Hepatocyte (in vitro differentiated cells): ENCODE data around the gene MED29. TPM values are rescaled to one million over a fixed set of nuclear protein-coding genes. Genes with fewer than 3 reads are reported as not detected.

Source experiments
- DNase-seq: peaks from one replicate; pipeline ENCODE4 v3.0.0-alpha.2; 2016; ENCODE audit warnings: low spot score
- H2AFZ ChIP-seq: fragments of 200-600 bp; sonication (generic); 2 replicates; pipeline ENCODE4 v1.6.0; 2016; ENCODE audit warnings: antibody characterized with exemption, mild to moderate bottlenecking
- H3K27ac ChIP-seq: fragments of 200-600 bp; sonication (generic); 2 replicates; pipeline ENCODE4 v1.5.1; 2016; ENCODE audit warnings: mild to moderate bottlenecking
- H3K27me3 ChIP-seq: fragments of 200-600 bp; sonication (generic); 2 replicates; pipeline ENCODE4 v1.6.1; 2016
- H3K36me3 ChIP-seq: fragments of 200-600 bp; sonication (generic); replicated peaks from 2 replicates; pipeline ENCODE4 v1.5.1; 2016; ENCODE audit warnings: low read depth; ENCODE audit not compliant: insufficient read depth
- H3K4me1 ChIP-seq: fragments of 200-600 bp; sonication (generic); 2 replicates; pipeline ENCODE4 v1.5.1; 2016; ENCODE audit warnings: mild to moderate bottlenecking, moderate library complexity; ENCODE audit not compliant: insufficient read depth
- H3K4me2 ChIP-seq: fragments of 200-600 bp; sonication (generic); 2 replicates; pipeline ENCODE4 v1.6.0; 2016
- H3K4me3 ChIP-seq: fragments of 200-600 bp; sonication (generic); 2 replicates; pipeline ENCODE4 v1.5.1; 2016; ENCODE audit warnings: mild to moderate bottlenecking
- H3K79me2 ChIP-seq: fragments of 200-600 bp; sonication (generic); 2 replicates; pipeline ENCODE4 v1.6.0; 2017; ENCODE audit warnings: mild to moderate bottlenecking
- H3K9me2 ChIP-seq: fragments of 200-600 bp; sonication (generic); replicated peaks from 2 replicates; pipeline ENCODE4 v1.6.0; 2017; ENCODE audit warnings: mild to moderate bottlenecking; ENCODE audit not compliant: insufficient read depth
- H3K9me3 ChIP-seq: fragments of 200-600 bp; sonication (generic); 2 replicates; pipeline ENCODE4 v1.5.1; 2016; ENCODE audit warnings: low read depth, mild to moderate bottlenecking
- H4K20me1 ChIP-seq: fragments of 200-600 bp; sonication (generic); 2 replicates; pipeline ENCODE4 v1.6.0; 2016; ENCODE audit warnings: mild to moderate bottlenecking; ENCODE audit not compliant: insufficient read depth, poor library complexity, severe bottlenecking
- EZH2 ChIP-seq: fragments of 200-600 bp; sonication (generic); IDR thresholded peaks from 2 replicates; pipeline ENCODE4 v1.6.1; 2016; ENCODE audit warnings: antibody characterized with exemption, mild to moderate bottlenecking, borderline replicate concordance
- EZH2phosphoT487 ChIP-seq: fragments of 200-600 bp; sonication (generic); IDR thresholded peaks from one replicate; pipeline ENCODE4 v1.6.1; 2018; ENCODE audit warnings: antibody characterized with exemption, mild to moderate bottlenecking, low read depth, moderate library complexity; ENCODE audit not compliant: unreplicated experiment, severe bottlenecking
- WGBS: methylation state at CpG from one replicate; pipeline ENCODE4 v1.1.6; 2016; ENCODE audit warnings: low lambda C conversion rate; ENCODE audit errors: missing lambda C conversion rate; 5-methylcytosine and 5-hydroxymethylcytosine counted together
- polyA plus RNA-seq: library from polyadenylated mRNA; unstranded; fragments of >200 nt; fragmentation: Nextera tagmentation; extraction: Ambion mirVana; gene quantifications from 2 replicates; pipeline ENCODE4 v1.2.1, GENCODE V29; 2016
- total RNA-seq: library from RNA; depleted of rRNA; stranded (reverse); fragments of >200 nt; gene quantifications from 2 replicates; pipeline ENCODE4 v1.2.3, GENCODE V29; 2014
- TF ChIP-seq, protein P1 (sequence below): fragments of 200-600 bp; sonication (generic); IDR thresholded peaks from 2 replicates; pipeline ENCODE4 v1.5.1; 2016; ENCODE audit warnings: antibody characterized with exemption, mild to moderate bottlenecking; ENCODE audit not compliant: poor library complexity

MED29 gene
- total and polyA plus RNA-seq, 2 experiments from 2014 or later = 18.9 to 38.6 TPM

- Histone ChIP-seq H3K9me2 (no peaks in the 10 kb centered on the region), H3K27ac (no peak overlapping the region), H4K20me1 (no peaks in the 10 kb centered on the region), H3K9me3 (no peaks in the 10 kb centered on the region), H3K4me2 (no peak overlapping the region), H3K79me2 (peaks cover 12% of the 10 kb centered on the region), H3K4me3 (no peak overlapping the region), H3K36me3 (no peaks in the 10 kb centered on the region), H2AFZ (no peak overlapping the region), H3K27me3 (no peaks in the 10 kb centered on the region), H3K4me1 (no peaks in the 10 kb centered on the region)
- TF ChIP-seq EZH2phosphoT487 (no peak), EZH2 (no peak)
- TF ChIP-seq, protein P1, sequence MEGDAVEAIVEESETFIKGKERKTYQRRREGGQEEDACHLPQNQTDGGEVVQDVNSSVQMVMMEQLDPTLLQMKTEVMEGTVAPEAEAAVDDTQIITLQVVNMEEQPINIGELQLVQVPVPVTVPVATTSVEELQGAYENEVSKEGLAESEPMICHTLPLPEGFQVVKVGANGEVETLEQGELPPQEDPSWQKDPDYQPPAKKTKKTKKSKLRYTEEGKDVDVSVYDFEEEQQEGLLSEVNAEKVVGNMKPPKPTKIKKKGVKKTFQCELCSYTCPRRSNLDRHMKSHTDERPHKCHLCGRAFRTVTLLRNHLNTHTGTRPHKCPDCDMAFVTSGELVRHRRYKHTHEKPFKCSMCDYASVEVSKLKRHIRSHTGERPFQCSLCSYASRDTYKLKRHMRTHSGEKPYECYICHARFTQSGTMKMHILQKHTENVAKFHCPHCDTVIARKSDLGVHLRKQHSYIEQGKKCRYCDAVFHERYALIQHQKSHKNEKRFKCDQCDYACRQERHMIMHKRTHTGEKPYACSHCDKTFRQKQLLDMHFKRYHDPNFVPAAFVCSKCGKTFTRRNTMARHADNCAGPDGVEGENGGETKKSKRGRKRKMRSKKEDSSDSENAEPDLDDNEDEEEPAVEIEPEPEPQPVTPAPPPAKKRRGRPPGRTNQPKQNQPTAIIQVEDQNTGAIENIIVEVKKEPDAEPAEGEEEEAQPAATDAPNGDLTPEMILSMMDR = no peak
- WGBS = 96% methylated on average over 14 of the region's 15 CpGs
- no peak for DNase-seq
Observed at GRCh38 chr19:39420769-39421168, 29.6 kb downstream of the MED29 start.

- H3K4me1 ChIP-seq = no peaks in the 10 kb centered on the region
- H3K9me3 ChIP-seq = no peaks in the 10 kb centered on the region
- H4K20me1 ChIP-seq = no peaks in the 10 kb centered on the region
- H3K4me3 ChIP-seq = no peak overlapping the region
- no peak overlapping the region for H2AFZ ChIP-seq
- H3K36me3 ChIP-seq = no peaks in the 10 kb centered on the region
- no peaks in the 10 kb centered on the region for H3K9me2 ChIP-seq
- no peak overlapping the region for H3K27ac ChIP-seq
- WGBS = 94% methylated on average over 5 of the region's 5 CpGs
- H3K27me3 ChIP-seq = no peaks in the 10 kb centered on the region
- TF ChIP-seq EZH2 = no peak
- TF ChIP-seq, protein P1 = no peak
- no peak for TF ChIP-seq EZH2phosphoT487
- no peak overlapping the region for H3K4me2 ChIP-seq
- H3K79me2 ChIP-seq = peaks cover 3% of the 10 kb centered on the region
- no peak for DNase-seq
Observed at GRCh38 chr19:39422020-39422419, 30.8 kb downstream of the MED29 start.

GRCh38 chr19:39423258-39424086, 32.3 kb downstream of the MED29 start:
- no peak for DNase-seq
- Histone ChIP-seq H3K79me2 (peaks cover 5% of the 10 kb centered on the region), H3K9me3 (no peaks in the 10 kb centered on the region), H3K4me3 (no peak overlapping the region), H3K9me2 (no peaks in the 10 kb centered on the region), H4K20me1 (no peaks in the 10 kb centered on the region), H2AFZ (no peak overlapping the region), H3K27me3 (no peaks in the 10 kb centered on the region), H3K4me2 (no peak overlapping the region), H3K27ac (no peak overlapping the region), H3K4me1 (peaks cover 10% of the 10 kb centered on the region), H3K36me3 (no peaks in the 10 kb centered on the region)
- WGBS = 96% methylated on average over 33 of the region's 35 CpGs
- TF ChIP-seq EZH2phosphoT487 = no peak
- TF ChIP-seq, protein P1 = no peak
- TF ChIP-seq EZH2 = no peak
